CD4-positive, alpha-beta T cell (primary cell): ENCODE measurements around the gene CD300LG. TPM values are rescaled to one million over a fixed set of nuclear protein-coding genes. Genes with fewer than 3 reads are reported as not detected.

Source experiments
- ATAC-seq: fragments of 200-7000 bp; cut with Tn5 transposase; one replicate; pipeline ENCODE4 v1.10.0; 2022; ENCODE audit warnings: mild to moderate bottlenecking; ENCODE audit not compliant: poor library complexity
- CTCF ChIA-PET: fragments of 350-600 bp; sonication (Branson Sonifier 250); formaldehyde crosslinking; loops from one replicate; lab custom pipeline; 2021; ENCODE audit warnings: antibody characterized with exemption, inconsistent platforms; lab: Charles Lee
- POLR2A ChIA-PET: fragments of 350-600 bp; sonication (Branson Sonifier 250); formaldehyde crosslinking; loops from one replicate; lab custom pipeline; 2021; ENCODE audit warnings: antibody characterized with exemption, inconsistent platforms; lab: Charles Lee
- DNase-seq, 14 experiments: peaks; one replicate each; pipeline ENCODE4 v3.0.0-alpha.2; 2013 to 2020; ENCODE audit warnings: mixed read lengths in 2 of 14
- H3K27ac ChIP-seq, 2 donors: one replicate each; pipeline versions ENCODE4 v1.5.1 to v1.7.0; 2013; ENCODE audit warnings: low read length in 2 of 2, low read depth in 1 of 2, mild to moderate bottlenecking in 1 of 2
- H3K27me3 ChIP-seq, 2 experiments: 1 replicate in 1 of 2; 2 replicates in 1 of 2; pipeline versions ENCODE4 v1.6.1 to v1.7.0; 2013; ENCODE audit warnings: low read length in 2 of 2, control low read depth in 1 of 2, mild to moderate bottlenecking in 1 of 2, moderate library complexity in 1 of 2; ENCODE audit not compliant: insufficient read depth in 2 of 2, control insufficient read depth in 1 of 2
- H3K36me3 ChIP-seq: one replicate; pipeline ENCODE4 v1.6.1; 2013; ENCODE audit warnings: low read length, control low read depth; ENCODE audit not compliant: insufficient read depth
- H3K4me1 ChIP-seq: one replicate; pipeline ENCODE4 v1.6.1; 2013; ENCODE audit warnings: low read length, control low read depth; ENCODE audit not compliant: insufficient read depth
- H3K4me3 ChIP-seq: one replicate; pipeline ENCODE4 v1.5.1; 2013; ENCODE audit warnings: mild to moderate bottlenecking, low read length, moderate library complexity
- H3K9me3 ChIP-seq, 2 experiments: 1 replicate in 1 of 2; 2 replicates in 1 of 2; pipeline versions ENCODE4 v1.6.1 to v1.7.0; 2013; ENCODE audit warnings: low read length in 2 of 2, mild to moderate bottlenecking in 2 of 2, control low read depth in 1 of 2, moderate library complexity in 1 of 2; ENCODE audit not compliant: control insufficient read depth in 1 of 2, insufficient read depth in 1 of 2
- H3K27ac Mint-ChIP-seq: one replicate; pipeline ENCODE4 v1.8.0; 2020; ENCODE audit warnings: mixed read lengths
- H3K27me3 Mint-ChIP-seq: one replicate; pipeline ENCODE4 v1.8.0; 2021; ENCODE audit warnings: mixed read lengths
- H3K36me3 Mint-ChIP-seq: one replicate; pipeline ENCODE4 v1.8.0; 2021; ENCODE audit warnings: low read depth, mixed read lengths
- H3K4me1 Mint-ChIP-seq: one replicate; pipeline ENCODE4 v1.8.0; 2021; ENCODE audit warnings: low read depth, mixed read lengths
- H3K4me3 Mint-ChIP-seq: one replicate; pipeline ENCODE4 v1.8.0; 2020; ENCODE audit warnings: mild to moderate bottlenecking, mixed read lengths
- H3K9me3 Mint-ChIP-seq: one replicate; pipeline ENCODE4 v1.8.0; 2020; ENCODE audit warnings: mixed read lengths
- CTCF ChIP-seq: fragments of 200-600 bp; IDR thresholded peaks from one replicate; pipeline ENCODE4 v1.8.0; 2022; ENCODE audit warnings: antibody characterized with exemption, mild to moderate bottlenecking
- intact Hi-C, 2 experiments: fragments of 100-400 bp; cut with DNase I in 1 of 2; cut with micrococcal nuclease in 1 of 2; formaldehyde crosslinking; loops; one replicate each; pipeline versions ENCODE4 v1.15.1 to v1.9.0; 2023 to 2025; cut with DNase I, micrococcal nuclease
- total RNA-seq, 174 experiments: library from RNA in 2 of 174; stranded (reverse) in 2 of 174; gene quantifications; one replicate each; pipeline ENCODE4 v1.2.3 and lab custom pipeline; 2021 to 2026

Gene CD300LG
- total RNA-seq, 2 experiments from 2014 or later = not detected

GRCh38 chr17:43805117-43805516 lies 41.9 kb upstream of the CD300LG start:
- CTCF ChIA-PET = no interaction called here
- H3K27ac Mint-ChIP-seq = no peak overlapping the region
- peaks cover 4 to 6% of the 10 kb centered on the region in 2 experiments for H3K27me3 ChIP-seq
- H3K9me3 Mint-ChIP-seq = no peaks in the 10 kb centered on the region
- no peak for TF ChIP-seq CTCF
- H3K9me3 ChIP-seq = no peaks in the 10 kb centered on the region
- intact Hi-C loops = loop anchor here in 1 of 2 experiments (5.0 kb wide), 1 partner anchor 277 kb away; no protein-coding TSS in a partner anchor
- POLR2A ChIA-PET = interaction anchor here (0.5 kb wide), 1 partner anchor 239 kb away, joined by 4 read pairs; no protein-coding TSS in a partner anchor
- no peak overlapping the region for H3K4me3 Mint-ChIP-seq
- ATAC-seq (no peak), DNase-seq (no peak)
- H3K4me1 Mint-ChIP-seq = no peaks in the 10 kb centered on the region
- no peaks in the 10 kb centered on the region for H3K36me3 ChIP-seq
- no peaks in the 10 kb centered on the region for H3K4me1 ChIP-seq
- no peak overlapping the region for H3K4me3 ChIP-seq
- peaks cover 40% of the 10 kb centered on the region for H3K27me3 Mint-ChIP-seq
- no peaks in the 10 kb centered on the region for H3K36me3 Mint-ChIP-seq
- no peak overlapping the region for H3K27ac ChIP-seq

- ChIA-PET CTCF (no interaction called here), POLR2A (no interaction called here)
- no peak for TF ChIP-seq CTCF
- Histone ChIP-seq H3K27me3 (peaks cover 0 to 6% of the 10 kb centered on the region in 2 experiments), H3K4me1 (no peaks in the 10 kb centered on the region), H3K4me3 (no peak overlapping the region), H3K9me3 (no peaks in the 10 kb centered on the region), H3K27ac (no peak overlapping the region), H3K36me3 (no peaks in the 10 kb centered on the region)
- Mint-ChIP-seq H3K4me1 (no peaks in the 10 kb centered on the region), H3K9me3 (no peaks in the 10 kb centered on the region), H3K4me3 (no peak overlapping the region), H3K36me3 (no peaks in the 10 kb centered on the region), H3K27ac (no peak overlapping the region), H3K27me3 (peaks cover 28% of the 10 kb centered on the region)
- ATAC-seq (no peak), DNase-seq (no peak)
- intact Hi-C loops = loop anchor here in 1 of 2 experiments (5.0 kb wide), 1 partner anchor 274 kb away; no protein-coding TSS in a partner anchor
Measured at GRCh38 chr17:43808076-43808475, 38.9 kb upstream of the CD300LG start.

GRCh38 chr17:43809121-43809520 lies 37.9 kb upstream of the CD300LG start:
- POLR2A ChIA-PET = no interaction called here
- H3K4me1 Mint-ChIP-seq = no peaks in the 10 kb centered on the region
- DNase-seq (no peak), ATAC-seq (no peak)
- CTCF ChIA-PET = no interaction called here
- H3K4me1 ChIP-seq = no peaks in the 10 kb centered on the region
- no peaks in the 10 kb centered on the region for H3K9me3 Mint-ChIP-seq
- H3K4me3 ChIP-seq = no peak overlapping the region
- no peaks in the 10 kb centered on the region for H3K9me3 ChIP-seq
- no peaks in the 10 kb centered on the region for H3K36me3 ChIP-seq
- peaks cover 0 to 2% of the 10 kb centered on the region in 2 experiments for H3K27me3 ChIP-seq
- no peak overlapping the region for H3K27ac Mint-ChIP-seq
- H3K4me3 Mint-ChIP-seq = no peak overlapping the region
- intact Hi-C loops = loop anchor here in 1 of 2 experiments (5.0 kb wide), 1 partner anchor 273 kb away; no protein-coding TSS in a partner anchor
- H3K27me3 Mint-ChIP-seq = peaks cover 22% of the 10 kb centered on the region
- TF ChIP-seq CTCF = no peak
- H3K27ac ChIP-seq = no peak overlapping the region
- no peaks in the 10 kb centered on the region for H3K36me3 Mint-ChIP-seq
